ENCODE data around the gene COL8A1. TPM values are rescaled to one million over a fixed set of nuclear protein-coding genes. Genes with fewer than 3 reads are reported as not detected.

COL8A1 gene
- total RNA-seq, 2 experiments from 2014 or later = not detected

DNA sequence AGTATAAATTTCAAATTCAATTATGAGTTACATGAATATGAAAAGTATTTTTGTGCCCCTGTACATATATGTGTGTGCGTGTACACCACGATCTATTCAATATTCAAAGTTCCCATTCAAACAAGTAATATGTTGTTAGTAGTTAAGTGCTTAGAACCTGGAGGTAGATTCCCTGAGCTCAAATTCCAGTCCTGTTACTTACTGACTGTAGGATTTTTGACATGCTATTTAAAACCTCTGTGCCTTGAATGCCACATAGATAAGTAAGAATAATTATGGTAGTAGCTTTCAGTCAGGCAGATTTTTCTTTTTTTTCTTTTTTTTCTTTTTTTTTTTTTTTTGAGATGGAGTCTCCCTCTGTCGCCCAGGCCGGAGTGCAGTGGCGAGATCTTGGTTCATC, 126.0 kb downstream of the COL8A1 start:
- no peaks in the 10 kb centered on the region for H3K9me3 Mint-ChIP-seq
- Histone ChIP-seq H3K27me3 (ENCODE audit: control insufficient read depth in 1 of 2, insufficient read depth in 2 of 2, low read length in 2 of 2) (no peaks in the 10 kb centered on the region), H3K36me3 (ENCODE audit: insufficient read depth, low read length) (no peaks in the 10 kb centered on the region), H3K9me3 (ENCODE audit: control insufficient read depth in 1 of 2, insufficient read depth in 1 of 2, low read length in 2 of 2) (no peaks in the 10 kb centered on the region), H3K4me3 (ENCODE audit: low read length) (no peak overlapping the region), H3K4me1 (ENCODE audit: insufficient read depth, low read length) (no peaks in the 10 kb centered on the region), H3K27ac (ENCODE audit: low read depth in 1 of 2, low read length in 2 of 2) (no peak overlapping the region)
- H3K4me1 Mint-ChIP-seq (ENCODE audit: low read depth) = no peaks in the 10 kb centered on the region
- H3K36me3 Mint-ChIP-seq (ENCODE audit: low read depth) = no peaks in the 10 kb centered on the region
- intact Hi-C loops (cut with DNase I, micrococcal nuclease) = no loop called here
- H3K27ac Mint-ChIP-seq = no peak overlapping the region
- DNase-seq (no peak), ATAC-seq (ENCODE audit: poor library complexity) (no peak)
- ChIA-PET CTCF (no interaction called here), POLR2A (no interaction called here)
- H3K4me3 Mint-ChIP-seq = no peak overlapping the region
- TF ChIP-seq, protein P1, sequence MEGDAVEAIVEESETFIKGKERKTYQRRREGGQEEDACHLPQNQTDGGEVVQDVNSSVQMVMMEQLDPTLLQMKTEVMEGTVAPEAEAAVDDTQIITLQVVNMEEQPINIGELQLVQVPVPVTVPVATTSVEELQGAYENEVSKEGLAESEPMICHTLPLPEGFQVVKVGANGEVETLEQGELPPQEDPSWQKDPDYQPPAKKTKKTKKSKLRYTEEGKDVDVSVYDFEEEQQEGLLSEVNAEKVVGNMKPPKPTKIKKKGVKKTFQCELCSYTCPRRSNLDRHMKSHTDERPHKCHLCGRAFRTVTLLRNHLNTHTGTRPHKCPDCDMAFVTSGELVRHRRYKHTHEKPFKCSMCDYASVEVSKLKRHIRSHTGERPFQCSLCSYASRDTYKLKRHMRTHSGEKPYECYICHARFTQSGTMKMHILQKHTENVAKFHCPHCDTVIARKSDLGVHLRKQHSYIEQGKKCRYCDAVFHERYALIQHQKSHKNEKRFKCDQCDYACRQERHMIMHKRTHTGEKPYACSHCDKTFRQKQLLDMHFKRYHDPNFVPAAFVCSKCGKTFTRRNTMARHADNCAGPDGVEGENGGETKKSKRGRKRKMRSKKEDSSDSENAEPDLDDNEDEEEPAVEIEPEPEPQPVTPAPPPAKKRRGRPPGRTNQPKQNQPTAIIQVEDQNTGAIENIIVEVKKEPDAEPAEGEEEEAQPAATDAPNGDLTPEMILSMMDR (IDR thresholded peaks at IDR 0.05) = no peak
- H3K27me3 Mint-ChIP-seq = peaks cover 9% of the 10 kb centered on the region

DNA sequence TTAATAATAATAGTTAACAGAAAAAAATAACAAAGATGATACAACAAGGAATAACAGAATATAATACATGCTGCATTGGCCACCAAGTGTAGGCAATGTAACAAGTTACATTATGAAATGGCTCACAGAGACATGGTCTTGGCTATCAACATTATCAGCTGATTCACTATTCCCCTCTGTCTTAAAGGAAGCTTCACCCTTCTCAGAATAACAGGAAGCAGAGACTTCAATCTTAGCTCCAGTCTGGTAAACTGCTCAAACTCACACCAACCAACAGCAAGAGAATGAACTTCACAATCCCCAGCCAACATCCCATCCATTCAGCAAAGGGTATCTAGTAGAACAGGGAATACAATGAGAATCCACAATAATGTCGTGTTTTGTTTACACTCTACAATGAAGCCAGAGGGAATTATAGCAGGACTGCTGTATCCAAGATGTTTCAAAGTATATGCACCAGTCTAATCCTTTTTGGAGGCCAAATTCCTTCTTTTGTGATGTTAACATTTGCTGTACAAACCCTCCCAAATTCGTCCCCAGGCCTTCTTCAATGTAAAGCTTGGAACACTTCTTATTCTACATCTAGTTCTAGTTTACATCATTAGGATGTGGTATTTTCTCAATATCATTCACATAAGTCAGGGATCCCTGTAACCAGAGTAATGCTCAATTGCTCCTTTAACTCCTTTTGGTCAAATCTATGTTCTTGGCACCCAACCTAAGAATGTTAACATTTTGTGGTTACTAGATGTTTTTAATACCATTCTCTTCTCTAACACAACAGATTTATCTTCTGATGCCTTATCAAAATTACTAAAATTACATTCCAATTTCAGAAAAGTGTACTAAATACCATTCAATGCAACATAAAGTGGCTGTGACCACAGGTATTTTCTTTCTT, 126.9 kb downstream of the COL8A1 start:
- Mint-ChIP-seq H3K27ac (no peak overlapping the region), H3K36me3 (ENCODE audit: low read depth) (no peaks in the 10 kb centered on the region), H3K9me3 (no peaks in the 10 kb centered on the region), H3K4me1 (ENCODE audit: low read depth) (no peaks in the 10 kb centered on the region), H3K4me3 (no peak overlapping the region), H3K27me3 (peaks cover 6% of the 10 kb centered on the region)
- ATAC-seq (ENCODE audit: poor library complexity) = no peak
- TF ChIP-seq, protein P1 (IDR thresholded peaks at IDR 0.05) = no peak
- DNase-seq = no peak
- H3K36me3 ChIP-seq (ENCODE audit: insufficient read depth, low read length) = no peaks in the 10 kb centered on the region
- no peaks in the 10 kb centered on the region for H3K4me1 ChIP-seq (ENCODE audit: insufficient read depth, low read length)
- no peak overlapping the region for H3K27ac ChIP-seq (ENCODE audit: low read depth in 1 of 2, low read length in 2 of 2)
- intact Hi-C loops (cut with DNase I, micrococcal nuclease) = no loop called here
- H3K27me3 ChIP-seq (ENCODE audit: control insufficient read depth in 1 of 2, insufficient read depth in 2 of 2, low read length in 2 of 2) = no peaks in the 10 kb centered on the region
- H3K4me3 ChIP-seq (ENCODE audit: low read length) = no peak overlapping the region
- CTCF ChIA-PET = no interaction called here
- POLR2A ChIA-PET = no interaction called here
- no peaks in the 10 kb centered on the region for H3K9me3 ChIP-seq (ENCODE audit: control insufficient read depth in 1 of 2, insufficient read depth in 1 of 2, low read length in 2 of 2)

DNA sequence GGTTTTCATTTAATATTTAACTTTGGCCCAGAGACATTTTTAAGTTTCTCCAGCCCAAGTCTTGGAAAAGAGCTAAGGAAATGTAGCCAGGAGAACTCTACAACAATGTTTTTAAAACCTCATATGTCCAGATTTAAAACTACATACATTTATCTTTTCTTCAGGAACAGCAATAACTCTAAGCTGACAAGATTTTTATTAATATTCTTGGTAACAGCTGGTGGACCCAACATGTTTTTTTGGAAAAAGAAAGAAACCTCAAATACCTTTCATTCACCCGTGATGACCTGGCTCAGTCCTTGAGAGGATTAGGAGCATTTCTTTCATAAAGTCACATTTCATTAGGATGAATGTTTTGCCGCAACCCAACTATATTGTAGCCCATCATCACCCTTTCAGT, 128.9 kb downstream of the COL8A1 start:
- CTCF ChIA-PET = no interaction called here
- no peak overlapping the region for H3K27ac Mint-ChIP-seq
- TF ChIP-seq, protein P1 (IDR thresholded peaks at IDR 0.05) = no peak

More for the DNA sequence above, 128.9 kb downstream of the COL8A1 start:
- Mint-ChIP-seq H3K9me3 (no peaks in the 10 kb centered on the region), H3K4me3 (no peak overlapping the region), H3K4me1 (ENCODE audit: low read depth) (no peaks in the 10 kb centered on the region), H3K27me3 (no peaks in the 10 kb centered on the region), H3K36me3 (ENCODE audit: low read depth) (no peaks in the 10 kb centered on the region)
- intact Hi-C loops (cut with DNase I, micrococcal nuclease) = no loop called here
- ATAC-seq (ENCODE audit: poor library complexity) = no peak
- no peak for DNase-seq
- POLR2A ChIA-PET = no interaction called here
- H3K9me3 ChIP-seq (ENCODE audit: control insufficient read depth in 1 of 2, insufficient read depth in 1 of 2, low read length in 2 of 2) = no peaks in the 10 kb centered on the region
- H3K36me3 ChIP-seq (ENCODE audit: insufficient read depth, low read length) = no peaks in the 10 kb centered on the region
- H3K4me1 ChIP-seq (ENCODE audit: insufficient read depth, low read length) = no peaks in the 10 kb centered on the region
- H3K27ac ChIP-seq (ENCODE audit: low read depth in 1 of 2, low read length in 2 of 2) = no peak overlapping the region
- H3K4me3 ChIP-seq (ENCODE audit: low read length) = no peak overlapping the region
- H3K27me3 ChIP-seq (ENCODE audit: control insufficient read depth in 1 of 2, insufficient read depth in 2 of 2, low read length in 2 of 2) = no peaks in the 10 kb centered on the region

Measured in CD4-positive, alpha-beta T cell (primary cell).